Measurements from ENCODE around the gene CCDC146.
"Not testable (repeated sequence)": the region's sequence is repeated elsewhere in the genome, so short reads cannot be mapped to it uniquely, and the experiment has no call there.

DNA sequence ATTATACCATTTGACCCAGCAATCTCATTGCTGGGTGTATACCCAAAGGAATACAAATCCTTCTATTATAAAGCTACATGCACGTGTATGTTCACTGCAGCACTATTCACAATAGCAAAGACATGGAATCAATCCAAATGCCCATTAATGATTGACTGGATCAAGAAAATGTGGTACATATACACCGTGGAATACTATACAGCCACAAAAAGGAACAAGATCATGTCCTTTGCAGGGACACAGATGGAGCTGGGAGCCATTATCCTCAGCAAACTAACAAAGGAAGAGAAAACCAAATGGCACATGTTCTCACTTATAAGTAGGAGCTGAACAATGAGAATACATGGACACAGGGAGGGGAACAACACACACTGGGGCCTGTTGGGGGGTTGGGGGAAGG lies 211.6 kb downstream of the CCDC146 start:
- TF ChIP-seq, protein P1, sequence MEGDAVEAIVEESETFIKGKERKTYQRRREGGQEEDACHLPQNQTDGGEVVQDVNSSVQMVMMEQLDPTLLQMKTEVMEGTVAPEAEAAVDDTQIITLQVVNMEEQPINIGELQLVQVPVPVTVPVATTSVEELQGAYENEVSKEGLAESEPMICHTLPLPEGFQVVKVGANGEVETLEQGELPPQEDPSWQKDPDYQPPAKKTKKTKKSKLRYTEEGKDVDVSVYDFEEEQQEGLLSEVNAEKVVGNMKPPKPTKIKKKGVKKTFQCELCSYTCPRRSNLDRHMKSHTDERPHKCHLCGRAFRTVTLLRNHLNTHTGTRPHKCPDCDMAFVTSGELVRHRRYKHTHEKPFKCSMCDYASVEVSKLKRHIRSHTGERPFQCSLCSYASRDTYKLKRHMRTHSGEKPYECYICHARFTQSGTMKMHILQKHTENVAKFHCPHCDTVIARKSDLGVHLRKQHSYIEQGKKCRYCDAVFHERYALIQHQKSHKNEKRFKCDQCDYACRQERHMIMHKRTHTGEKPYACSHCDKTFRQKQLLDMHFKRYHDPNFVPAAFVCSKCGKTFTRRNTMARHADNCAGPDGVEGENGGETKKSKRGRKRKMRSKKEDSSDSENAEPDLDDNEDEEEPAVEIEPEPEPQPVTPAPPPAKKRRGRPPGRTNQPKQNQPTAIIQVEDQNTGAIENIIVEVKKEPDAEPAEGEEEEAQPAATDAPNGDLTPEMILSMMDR (IDR thresholded peaks at IDR 0.05; ENCODE audit: insufficient read depth, low read length, poor library complexity, severe bottlenecking): not testable (repeated sequence)
- TF ChIP-seq EZH2phosphoT487 (conservative IDR thresholded peaks at IDR 0.05; ENCODE audit: low read length): not testable (repeated sequence)
